DOHH2 (cell line): ENCODE measurements around the gene NBDY.

ENCODE experiments used
- EZH2phosphoT487 ChIP-seq: fragments of 200-600 bp; sonication (generic); IDR thresholded peaks from 2 replicates; pipeline ENCODE4 v1.6.1; 2017; ENCODE audit warnings: borderline replicate concordance, mild to moderate bottlenecking, antibody characterized with exemption, low read length, moderate library complexity, mixed read lengths
- TF ChIP-seq, protein P1 (sequence below): fragments of 200-600 bp; sonication (generic); IDR thresholded peaks from one replicate; pipeline ENCODE4 v1.5.1; 2014; ENCODE audit warnings: antibody characterized with exemption, mild to moderate bottlenecking, low read depth, low read length; ENCODE audit not compliant: poor library complexity, severe bottlenecking

DNA sequence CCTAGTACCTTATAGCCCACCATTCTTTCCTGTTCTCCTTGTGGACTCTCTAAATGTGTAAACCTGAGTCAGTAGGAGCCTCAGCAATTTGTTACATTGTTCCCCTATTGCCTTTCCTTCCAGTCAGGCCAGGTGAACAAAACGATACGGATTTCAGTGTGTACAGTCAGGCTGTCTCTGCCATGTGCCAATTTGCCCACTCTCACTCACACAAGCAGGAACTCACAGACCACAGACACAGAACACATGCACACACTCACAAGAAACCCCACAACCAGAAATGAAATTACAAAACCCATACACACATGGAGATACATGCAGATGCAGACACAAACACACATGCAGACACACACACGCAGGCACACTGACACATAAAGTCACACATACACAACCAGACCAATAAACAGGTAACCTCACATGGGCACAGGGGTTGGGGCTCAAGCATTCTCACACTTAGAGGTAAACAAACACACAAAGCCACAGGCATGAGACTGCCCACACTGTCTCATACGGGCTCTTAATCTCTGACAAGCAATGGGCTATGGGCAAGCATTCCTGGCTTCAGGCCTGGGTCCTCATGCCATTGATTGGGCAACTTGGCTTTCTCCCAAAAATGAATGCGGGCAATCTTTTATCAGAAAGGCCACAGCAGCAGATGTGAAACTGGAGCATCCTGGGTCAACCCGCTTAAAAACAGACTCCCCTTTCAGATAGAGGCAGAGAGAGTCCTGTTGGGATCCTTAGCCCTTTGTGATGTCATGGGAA, 68.7 kb downstream of the NBDY start:
- TF ChIP-seq, protein P1, sequence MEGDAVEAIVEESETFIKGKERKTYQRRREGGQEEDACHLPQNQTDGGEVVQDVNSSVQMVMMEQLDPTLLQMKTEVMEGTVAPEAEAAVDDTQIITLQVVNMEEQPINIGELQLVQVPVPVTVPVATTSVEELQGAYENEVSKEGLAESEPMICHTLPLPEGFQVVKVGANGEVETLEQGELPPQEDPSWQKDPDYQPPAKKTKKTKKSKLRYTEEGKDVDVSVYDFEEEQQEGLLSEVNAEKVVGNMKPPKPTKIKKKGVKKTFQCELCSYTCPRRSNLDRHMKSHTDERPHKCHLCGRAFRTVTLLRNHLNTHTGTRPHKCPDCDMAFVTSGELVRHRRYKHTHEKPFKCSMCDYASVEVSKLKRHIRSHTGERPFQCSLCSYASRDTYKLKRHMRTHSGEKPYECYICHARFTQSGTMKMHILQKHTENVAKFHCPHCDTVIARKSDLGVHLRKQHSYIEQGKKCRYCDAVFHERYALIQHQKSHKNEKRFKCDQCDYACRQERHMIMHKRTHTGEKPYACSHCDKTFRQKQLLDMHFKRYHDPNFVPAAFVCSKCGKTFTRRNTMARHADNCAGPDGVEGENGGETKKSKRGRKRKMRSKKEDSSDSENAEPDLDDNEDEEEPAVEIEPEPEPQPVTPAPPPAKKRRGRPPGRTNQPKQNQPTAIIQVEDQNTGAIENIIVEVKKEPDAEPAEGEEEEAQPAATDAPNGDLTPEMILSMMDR, result no peak
- no peak for TF ChIP-seq EZH2phosphoT487
